Epithelial cell of esophagus (primary cell): ENCODE results near the gene HEATR5B.

Experiments
- DNase-seq: peaks from one replicate; pipeline ENCODE4 v3.0.0; 2010; ENCODE audit warnings: low read depth
- H3K4me3 ChIP-seq: 2 replicates; pipeline ENCODE4 v1.5.1; 2011; ENCODE audit warnings: mild to moderate bottlenecking, low read length, control low read depth
- CTCF ChIP-seq: IDR thresholded peaks from 2 replicates; pipeline ENCODE4 v1.5.1; 2011; ENCODE audit warnings: low read depth, mild to moderate bottlenecking, low read length, control low read depth, inconsistent platforms; ENCODE audit not compliant: insufficient read depth; ENCODE audit errors: missing control alignments

HEATR5B gene

GRCh38 chr2:37080266-37080665, 3.9 kb downstream of the HEATR5B start:
- no peak overlapping the region for H3K4me3 ChIP-seq
- DNase-seq: no peak
- TF ChIP-seq CTCF: no peak

DNA sequence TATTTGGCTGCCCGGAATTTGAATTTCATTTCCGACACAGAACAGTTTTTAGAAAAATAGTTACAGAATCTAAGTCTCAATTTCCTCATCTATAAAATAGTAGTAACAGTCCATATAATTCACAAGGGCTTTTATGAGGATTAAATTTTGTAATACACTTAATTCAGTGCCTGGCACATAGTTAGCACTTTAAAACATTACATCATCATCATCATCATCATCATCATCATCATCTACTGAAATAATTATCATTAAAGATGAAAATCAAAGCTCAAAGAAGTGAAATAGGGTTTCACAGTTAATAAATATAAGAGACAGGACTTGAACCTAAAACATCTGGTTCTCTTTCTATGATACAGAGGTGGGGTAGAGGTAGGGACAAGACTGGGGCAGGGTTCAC, 13.2 kb downstream of the HEATR5B start:
- no peak overlapping the region for H3K4me3 ChIP-seq
- DNase-seq: no peak
- no peak for TF ChIP-seq CTCF

DNA sequence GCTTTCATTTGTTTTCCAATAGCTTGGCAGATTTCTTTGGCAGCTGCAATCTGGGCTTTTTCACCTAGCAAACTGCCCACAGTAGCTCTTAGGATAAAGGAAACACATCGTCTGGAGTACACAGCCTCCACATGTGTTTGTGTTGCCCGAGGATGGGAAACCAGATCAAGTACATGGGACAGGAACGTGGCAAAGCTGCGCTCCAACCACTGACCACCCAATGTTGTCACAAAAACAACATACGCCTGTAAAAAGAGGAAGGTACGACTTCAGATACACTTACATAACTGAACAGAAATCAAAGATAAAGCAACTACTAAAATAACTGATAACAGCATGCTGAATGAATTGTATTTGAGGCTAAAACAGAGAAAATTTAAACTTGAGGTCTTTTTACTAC, 15.5 kb downstream of the HEATR5B start:
- TF ChIP-seq CTCF: no peak
- DNase-seq: no peak
- H3K4me3 ChIP-seq: no peak overlapping the region

GRCh38 chr2:37061776-37062175, 22.4 kb downstream of the HEATR5B start:
- DNase-seq: no peak
- H3K4me3 ChIP-seq: no peak overlapping the region
- no peak for TF ChIP-seq CTCF

- H3K4me3 ChIP-seq: no peak overlapping the region
- no peak for DNase-seq
- TF ChIP-seq CTCF: no peak
Measured at GRCh38 chr2:37061013-37061711, 23.0 kb downstream of the HEATR5B start.

DNA sequence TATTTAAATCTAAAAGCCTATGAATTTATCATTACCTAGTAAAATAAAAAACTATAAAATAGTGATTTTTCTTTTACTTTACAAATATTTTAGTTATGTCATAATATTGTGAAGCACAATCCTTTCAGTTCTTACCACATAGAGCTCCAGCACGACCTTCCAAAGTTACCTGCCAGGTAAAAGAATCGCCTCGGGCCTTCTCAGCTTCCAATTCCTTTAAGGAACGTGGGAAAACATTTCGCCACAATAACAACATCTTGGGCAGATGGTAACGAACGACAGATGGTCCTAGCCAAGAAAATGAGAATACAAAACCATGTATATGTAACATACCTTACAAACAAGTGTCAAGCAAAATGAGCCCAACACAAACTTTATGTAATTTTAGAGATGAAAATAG, 23.7 kb downstream of the HEATR5B start:
- no peak for DNase-seq
- no peak overlapping the region for H3K4me3 ChIP-seq
- no peak for TF ChIP-seq CTCF

GRCh38 chr2:37059841-37060240, 24.3 kb downstream of the HEATR5B start:
- DNase-seq: no peak
- no peak overlapping the region for H3K4me3 ChIP-seq
- no peak for TF ChIP-seq CTCF
